ENCODE measurements around the gene NID1.

- TF ChIP-seq CTCF (IDR thresholded peaks at IDR 0.05; ENCODE audit: low read length) (no peak), EZH2 (optimal IDR thresholded peaks at IDR 0.05; ENCODE audit: low read depth, low read length) (no peak)
Measured at GRCh38 chr1:236070753-236071152, 5.9 kb upstream of the NID1 start.
